HL-60/S4 (cell line): Measurements from ENCODE around the gene RAD51B.

ENCODE experiments used
- in situ Hi-C: fragments of 300-500 bp; cut with MboI; formaldehyde crosslinking; loops from 2 replicates; pipeline ENCODE4 v1.14.3; 2022; ENCODE audit warnings: low sequenced_read_pairs

Gene RAD51B

DNA sequence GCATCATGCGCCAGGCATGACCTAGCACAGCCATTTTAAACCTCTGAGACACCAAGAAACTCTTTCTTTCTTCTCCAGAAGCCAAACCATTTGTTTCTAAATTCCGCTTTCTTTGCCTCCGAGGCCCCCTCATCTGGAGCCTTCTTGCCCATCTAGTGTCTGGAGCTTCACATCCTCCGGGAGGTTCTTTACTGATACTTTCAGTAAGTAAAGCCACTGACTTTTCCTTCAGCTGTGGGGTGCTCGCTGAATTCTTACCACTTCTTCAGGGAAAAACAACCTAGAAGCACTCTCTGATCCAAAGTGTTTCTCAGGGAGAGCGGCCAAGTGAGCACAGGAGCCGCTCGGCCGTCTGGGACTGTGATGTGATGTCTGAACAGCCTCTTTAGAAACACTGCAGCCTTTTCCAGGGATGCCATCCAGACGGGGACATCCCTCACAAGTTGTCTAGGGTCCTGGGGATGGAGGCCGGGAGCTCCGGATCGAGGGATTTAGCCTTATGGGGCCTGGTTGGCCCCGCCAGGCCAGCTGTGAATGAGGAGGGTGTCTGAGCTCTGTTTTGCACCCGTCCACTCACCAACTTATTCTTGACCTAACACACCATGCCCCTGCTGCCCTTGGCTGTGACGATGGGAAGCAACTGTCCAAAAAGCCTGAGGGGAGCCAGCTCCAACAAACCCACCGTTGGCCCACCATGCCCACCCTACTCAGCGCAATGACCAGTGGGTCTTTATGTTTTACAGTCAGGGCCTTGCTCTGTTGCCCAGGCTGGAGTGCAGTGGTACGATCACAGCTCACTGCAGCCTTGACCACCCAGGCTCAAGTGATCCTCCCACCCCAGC is 812.7 kb downstream of the RAD51B start:
- in situ Hi-C loops: no loop called here

- in situ Hi-C loops: no loop called here
These were observed 813.8 kb downstream of the RAD51B start for GRCh38 chr14:68633131-68633991.

DNA sequence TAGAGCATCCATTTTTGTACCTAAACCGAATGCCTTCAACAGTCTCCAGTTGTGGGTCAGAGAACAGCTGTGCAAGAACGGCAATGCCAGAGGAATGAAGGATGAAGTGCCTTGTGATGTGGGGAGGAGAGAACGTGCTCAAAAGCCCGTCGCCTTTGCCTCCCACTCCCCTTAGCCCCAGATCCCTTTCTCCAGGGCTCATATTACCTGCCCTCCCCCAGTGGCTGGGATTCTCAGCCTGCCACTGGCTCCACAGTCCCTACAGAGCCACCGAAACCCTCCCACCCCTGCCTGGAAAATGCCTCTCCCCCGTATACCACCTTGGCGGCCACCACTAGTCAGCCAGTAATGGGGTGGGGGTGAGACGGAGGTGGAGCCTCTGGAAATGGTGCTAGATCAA is 814.8 kb downstream of the RAD51B start:
- in situ Hi-C loops: no loop called here

- in situ Hi-C loops: no loop called here
These were observed 815.5 kb downstream of the RAD51B start for GRCh38 chr14:68634874-68635595.

- in situ Hi-C loops: no loop called here
These were observed 817.0 kb downstream of the RAD51B start for GRCh38 chr14:68636597-68636996.

GRCh38 chr14:68637106-68638021 is 817.8 kb downstream of the RAD51B start:
- in situ Hi-C loops: no loop called here

DNA sequence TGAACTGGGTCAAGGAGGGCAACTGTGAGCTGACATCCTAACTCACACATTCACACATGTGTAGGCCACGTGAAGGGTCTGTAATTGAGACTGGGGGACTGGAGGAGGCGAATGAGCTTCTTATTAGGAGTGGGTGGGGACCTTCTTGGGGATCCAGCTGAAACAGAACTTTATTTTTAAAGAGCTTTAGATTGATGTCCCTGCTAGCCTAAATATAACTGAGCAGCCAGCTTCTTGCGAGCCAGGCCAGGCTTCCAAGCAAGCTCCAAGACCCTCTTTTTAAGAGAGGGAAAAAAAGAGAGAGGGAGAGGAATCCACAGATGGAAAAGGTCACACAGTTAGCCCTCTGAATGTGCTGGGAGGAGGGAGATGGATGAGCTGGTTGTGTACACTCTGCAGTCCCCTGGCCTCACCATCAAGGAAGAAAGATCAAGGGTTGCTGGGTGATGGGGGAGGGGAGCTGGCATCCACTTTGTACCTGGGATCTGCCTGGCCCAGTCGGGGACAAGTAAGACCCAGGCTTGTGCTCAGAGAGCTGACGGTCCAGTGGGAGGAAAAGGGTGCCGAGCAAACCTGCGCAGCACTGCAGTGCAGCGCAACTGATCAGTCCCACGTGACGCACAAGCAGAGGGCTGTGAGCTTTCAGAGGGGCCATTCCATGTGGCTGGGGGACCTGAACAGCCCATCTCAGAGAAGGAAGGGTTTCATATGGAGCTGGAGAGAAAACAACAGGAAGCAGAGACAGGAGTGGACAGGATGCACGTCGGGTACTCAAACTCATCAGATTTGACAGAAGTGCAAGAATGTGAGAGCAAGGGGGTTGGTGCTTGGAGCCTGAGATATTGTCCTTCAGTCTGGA is 818.8 kb downstream of the RAD51B start:
- in situ Hi-C loops: no loop called here

DNA sequence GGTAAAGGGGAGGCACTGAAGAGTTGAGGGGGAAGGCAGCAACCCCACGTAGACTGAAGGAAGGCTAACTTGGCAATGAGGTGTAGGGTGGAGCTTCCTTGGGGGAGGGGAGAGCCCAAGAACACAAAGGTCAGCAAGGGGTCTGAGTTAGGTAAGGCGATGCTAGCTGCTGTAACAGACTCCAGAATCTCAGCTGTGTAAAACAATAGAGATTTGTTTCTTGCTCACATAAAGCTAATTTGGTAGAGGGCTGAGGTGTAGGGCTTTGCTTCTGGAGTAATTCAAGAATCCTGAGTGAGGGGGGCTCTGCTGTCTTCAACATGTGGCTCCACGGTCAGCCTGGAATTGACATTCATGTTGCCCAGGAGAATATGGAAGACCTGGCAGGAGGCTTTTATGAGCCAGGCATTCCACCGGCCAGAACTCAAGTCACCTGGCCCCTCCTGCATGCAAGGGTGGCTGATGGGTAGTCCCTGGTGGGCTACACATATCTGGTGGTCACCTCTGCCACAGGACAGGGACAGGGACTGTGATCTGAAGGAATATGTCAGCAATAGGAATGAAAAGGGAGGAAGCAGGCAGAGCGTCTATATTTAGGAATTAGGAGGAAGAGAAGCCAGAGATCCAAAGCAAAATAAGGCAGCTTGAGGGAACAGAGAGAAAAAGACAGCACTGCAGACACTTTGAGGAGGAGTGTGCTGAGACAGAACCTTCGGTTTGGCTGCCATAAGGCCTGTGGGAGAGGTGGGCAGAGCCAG is 819.6 kb downstream of the RAD51B start:
- in situ Hi-C loops: no loop called here

- in situ Hi-C loops: no loop called here
These were observed 820.4 kb downstream of the RAD51B start for GRCh38 chr14:68639758-68640574.

DNA sequence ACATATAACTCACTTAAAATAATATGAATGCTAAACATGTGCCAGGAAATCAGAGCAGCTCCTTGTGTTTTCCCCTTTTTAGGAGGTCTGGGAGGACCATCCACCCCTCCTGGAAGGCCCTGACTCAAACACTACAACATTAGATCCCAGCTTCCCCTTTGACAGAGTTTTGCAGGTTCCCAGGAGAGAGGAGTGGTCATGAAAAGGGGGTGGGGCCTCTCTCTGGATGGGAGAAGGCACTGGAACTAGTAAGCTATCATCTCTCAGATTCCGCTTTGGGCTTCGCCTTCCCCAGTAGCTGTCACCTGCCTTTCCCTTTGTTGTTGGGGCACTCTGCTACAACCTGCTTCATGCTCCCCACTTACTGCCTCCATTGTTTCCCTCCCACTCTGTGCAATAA is 824.1 kb downstream of the RAD51B start:
- in situ Hi-C loops: no loop called here

- in situ Hi-C loops: no loop called here
These were observed 824.5 kb downstream of the RAD51B start for GRCh38 chr14:68644101-68644500.

- in situ Hi-C loops: no loop called here
These were observed 825.8 kb downstream of the RAD51B start for GRCh38 chr14:68645371-68645770.

GRCh38 chr14:68649476-68650189 is 830.1 kb downstream of the RAD51B start:
- in situ Hi-C loops: no loop called here

DNA sequence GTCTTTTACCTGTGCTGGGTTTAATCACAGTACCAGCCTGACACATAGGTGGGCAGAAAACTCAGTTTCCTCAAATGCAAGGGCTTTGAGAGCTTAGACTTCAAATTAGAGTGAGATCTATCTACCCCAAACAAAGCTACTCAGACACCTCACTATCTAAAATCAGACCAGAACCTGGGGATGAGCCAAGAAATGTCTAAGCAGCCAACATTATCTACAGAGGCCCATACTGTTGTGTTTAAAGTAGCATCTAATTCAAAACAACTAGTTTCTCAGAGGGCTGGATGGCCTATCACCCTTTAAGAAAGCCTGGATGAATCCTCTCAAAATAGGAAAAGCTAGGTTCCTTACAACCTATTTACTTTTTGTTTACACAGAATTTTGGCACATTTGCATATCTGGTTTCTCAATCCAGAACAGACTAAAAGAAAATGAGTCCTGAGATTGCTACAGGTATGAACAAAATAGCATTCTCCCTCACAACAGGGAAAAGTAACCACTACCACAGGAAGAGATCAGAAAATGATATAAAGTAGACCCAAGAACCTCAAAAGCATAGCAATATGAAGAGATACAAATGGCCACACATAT is 830.9 kb downstream of the RAD51B start:
- in situ Hi-C loops: no loop called here

GRCh38 chr14:68651075-68651474 is 831.5 kb downstream of the RAD51B start:
- in situ Hi-C loops: no loop called here

DNA sequence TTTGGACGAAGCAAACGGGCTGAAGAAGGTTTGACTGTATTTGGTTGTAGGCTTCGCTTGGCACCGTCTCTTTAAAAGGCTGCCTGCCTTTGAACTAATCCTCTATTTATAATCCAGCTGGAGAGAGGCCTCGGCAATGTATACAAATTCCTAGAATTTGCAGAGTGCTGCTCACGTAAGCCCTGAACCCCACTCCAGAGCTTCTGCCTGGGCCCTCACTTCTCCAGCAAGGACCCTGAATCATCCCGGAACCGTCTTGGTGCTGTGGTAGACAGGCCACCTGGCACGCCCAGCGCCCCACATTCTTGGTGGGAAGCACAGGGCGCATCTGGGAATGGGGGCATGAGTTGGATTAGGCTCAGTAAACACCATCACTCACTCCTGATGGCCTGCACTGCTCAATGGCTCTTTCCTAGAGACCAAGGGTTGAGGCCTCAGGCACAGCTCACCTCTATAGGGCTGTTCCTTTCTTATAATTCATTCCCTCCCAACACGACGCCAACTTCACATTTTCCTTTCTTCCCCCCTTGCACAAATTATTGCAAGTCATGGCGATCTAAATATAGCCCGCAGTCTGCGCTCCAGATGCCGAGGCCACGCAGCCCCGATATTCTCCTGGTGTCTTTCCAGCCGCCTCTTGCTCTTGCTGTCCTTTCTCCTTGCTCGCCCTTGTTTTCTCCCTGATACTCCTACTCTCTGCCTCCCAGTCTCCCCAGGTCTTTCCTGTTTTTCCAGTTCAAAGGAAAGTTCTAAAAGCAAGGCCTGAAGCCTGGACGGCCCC is 832.3 kb downstream of the RAD51B start:
- in situ Hi-C loops: no loop called here
